Measurements from ENCODE around the gene EVX2.

The EVX2 gene

DNA sequence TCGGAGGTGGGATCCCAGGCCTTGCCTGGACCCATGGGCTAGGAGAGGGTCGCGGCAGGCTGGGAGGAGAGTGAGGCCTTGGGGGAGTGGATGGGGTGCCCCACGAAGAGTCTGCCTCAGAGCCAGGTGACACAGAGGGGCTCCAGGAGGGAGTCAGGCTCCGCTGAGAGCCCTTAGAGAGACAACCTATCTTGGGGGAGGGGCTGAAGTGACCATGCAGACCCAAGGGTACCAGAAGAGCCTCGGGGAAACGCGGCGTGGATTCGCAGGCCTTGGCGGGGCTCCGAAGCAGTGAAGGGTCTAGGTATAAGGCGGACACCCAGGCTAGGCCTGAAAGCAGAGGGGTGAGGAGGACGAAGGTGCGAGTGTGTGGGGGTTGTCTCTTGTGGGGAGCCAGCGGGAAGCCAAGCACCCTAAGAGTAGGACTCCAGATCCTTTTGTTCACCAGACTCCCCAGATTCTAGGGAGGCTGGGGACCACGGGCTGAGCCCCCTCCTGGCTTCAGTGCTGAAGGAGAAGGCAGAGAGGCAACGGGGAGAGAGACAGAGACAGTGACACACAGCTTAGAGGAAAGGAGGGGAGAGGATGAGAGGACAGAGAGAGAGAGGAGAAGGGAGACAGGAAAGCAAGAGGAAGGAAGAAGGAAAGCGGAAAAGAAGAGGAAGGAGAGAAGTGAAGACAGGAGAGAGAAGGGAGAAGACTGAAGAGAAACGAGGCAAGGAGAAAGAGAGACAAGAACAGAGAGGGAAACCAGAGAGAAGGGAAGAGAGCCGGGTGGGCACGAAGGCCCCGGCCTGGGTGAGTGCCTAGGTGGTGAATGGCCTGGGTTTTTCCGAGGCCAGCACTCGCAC lies 22.2 kb upstream of the EVX2 start:
- no peak overlapping the region for H3K4me3 ChIP-seq (ENCODE audit: low read depth, low read length)
- TF ChIP-seq, protein P1, sequence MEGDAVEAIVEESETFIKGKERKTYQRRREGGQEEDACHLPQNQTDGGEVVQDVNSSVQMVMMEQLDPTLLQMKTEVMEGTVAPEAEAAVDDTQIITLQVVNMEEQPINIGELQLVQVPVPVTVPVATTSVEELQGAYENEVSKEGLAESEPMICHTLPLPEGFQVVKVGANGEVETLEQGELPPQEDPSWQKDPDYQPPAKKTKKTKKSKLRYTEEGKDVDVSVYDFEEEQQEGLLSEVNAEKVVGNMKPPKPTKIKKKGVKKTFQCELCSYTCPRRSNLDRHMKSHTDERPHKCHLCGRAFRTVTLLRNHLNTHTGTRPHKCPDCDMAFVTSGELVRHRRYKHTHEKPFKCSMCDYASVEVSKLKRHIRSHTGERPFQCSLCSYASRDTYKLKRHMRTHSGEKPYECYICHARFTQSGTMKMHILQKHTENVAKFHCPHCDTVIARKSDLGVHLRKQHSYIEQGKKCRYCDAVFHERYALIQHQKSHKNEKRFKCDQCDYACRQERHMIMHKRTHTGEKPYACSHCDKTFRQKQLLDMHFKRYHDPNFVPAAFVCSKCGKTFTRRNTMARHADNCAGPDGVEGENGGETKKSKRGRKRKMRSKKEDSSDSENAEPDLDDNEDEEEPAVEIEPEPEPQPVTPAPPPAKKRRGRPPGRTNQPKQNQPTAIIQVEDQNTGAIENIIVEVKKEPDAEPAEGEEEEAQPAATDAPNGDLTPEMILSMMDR (IDR thresholded peaks at IDR 0.05; ENCODE audit: insufficient read depth, low read depth, low read length, missing control alignments) = no peak
- no peak for DNase-seq (ENCODE audit: low read depth)

DNA sequence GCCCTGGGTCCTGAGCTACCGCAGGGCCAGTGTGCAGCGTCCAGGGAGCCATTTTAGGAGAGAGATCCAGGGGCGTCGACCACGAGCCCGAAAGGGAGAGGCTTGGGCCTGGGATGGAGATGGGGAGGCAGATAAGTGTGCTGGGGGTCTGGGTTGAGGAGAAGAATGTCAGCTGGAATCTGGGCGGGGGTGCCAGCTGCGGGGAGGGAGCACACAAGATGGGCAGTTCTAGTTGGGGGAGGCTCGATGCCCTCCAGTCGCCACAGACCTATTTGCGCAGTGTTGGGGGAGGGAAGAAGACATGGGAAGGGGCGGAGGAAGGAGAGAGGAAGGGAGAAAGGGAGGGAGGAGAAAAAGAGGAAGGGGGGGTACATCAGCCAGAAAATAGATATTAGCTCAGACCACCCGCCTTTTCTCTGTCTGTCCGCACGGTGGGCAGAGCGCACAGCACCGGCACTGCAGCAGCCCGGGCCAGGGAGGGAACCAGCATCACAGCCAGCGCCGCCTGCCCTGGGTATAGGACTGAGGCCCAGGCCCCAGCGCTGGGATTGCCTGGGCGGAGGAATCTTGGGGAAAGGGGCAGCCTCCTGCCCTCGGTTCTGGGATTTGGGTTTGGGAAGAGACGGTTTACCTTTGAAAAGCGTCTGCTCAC lies 21.4 kb upstream of the EVX2 start:
- TF ChIP-seq, protein P1 (IDR thresholded peaks at IDR 0.05; ENCODE audit: insufficient read depth, low read depth, low read length, missing control alignments) = no peak
- H3K4me3 ChIP-seq (ENCODE audit: low read depth, low read length) = no peak overlapping the region
- no peak for DNase-seq (ENCODE audit: low read depth)

DNA sequence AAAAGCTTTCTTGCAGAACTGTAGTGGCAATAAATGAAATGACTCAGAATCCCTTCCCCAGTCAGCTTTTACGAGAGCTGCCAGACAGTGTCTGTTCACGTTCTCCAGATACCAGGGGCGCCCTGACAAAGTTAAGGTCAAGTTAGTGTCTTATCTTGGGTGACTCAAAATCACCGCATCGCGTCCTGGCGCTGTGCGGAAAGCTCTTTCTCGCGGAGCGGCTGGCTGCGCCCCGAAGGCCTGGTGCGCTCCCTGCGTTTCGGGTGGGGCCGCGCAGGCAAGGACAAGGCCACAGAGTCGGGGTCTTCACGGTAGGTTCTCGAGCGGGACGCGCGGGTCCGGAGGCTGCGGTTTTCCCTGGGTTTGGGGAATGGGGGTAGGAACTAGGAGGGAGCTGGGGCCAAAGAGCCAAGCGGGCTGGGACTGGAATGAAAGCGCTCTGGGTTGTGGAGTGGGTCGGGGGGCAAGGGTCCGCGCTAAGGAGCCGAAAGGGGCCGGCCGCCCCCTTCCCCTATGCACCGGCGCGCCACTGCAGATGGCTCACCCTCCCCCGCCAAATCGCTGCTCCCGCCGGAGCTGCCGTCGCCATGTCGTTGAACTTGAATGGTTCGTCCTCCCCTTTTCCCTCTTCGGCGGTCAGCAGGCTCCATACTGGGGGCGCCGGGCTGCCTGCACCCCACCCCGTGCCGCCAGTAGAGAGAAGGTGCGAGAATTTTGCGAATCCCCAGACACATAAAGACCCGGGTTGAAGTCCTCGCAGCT lies 20.7 kb upstream of the EVX2 start:
- no peak for DNase-seq (ENCODE audit: low read depth)
- H3K4me3 ChIP-seq (ENCODE audit: low read depth, low read length) = no peak overlapping the region
- TF ChIP-seq, protein P1 (IDR thresholded peaks at IDR 0.05; ENCODE audit: insufficient read depth, low read depth, low read length, missing control alignments) = no peak

DNA sequence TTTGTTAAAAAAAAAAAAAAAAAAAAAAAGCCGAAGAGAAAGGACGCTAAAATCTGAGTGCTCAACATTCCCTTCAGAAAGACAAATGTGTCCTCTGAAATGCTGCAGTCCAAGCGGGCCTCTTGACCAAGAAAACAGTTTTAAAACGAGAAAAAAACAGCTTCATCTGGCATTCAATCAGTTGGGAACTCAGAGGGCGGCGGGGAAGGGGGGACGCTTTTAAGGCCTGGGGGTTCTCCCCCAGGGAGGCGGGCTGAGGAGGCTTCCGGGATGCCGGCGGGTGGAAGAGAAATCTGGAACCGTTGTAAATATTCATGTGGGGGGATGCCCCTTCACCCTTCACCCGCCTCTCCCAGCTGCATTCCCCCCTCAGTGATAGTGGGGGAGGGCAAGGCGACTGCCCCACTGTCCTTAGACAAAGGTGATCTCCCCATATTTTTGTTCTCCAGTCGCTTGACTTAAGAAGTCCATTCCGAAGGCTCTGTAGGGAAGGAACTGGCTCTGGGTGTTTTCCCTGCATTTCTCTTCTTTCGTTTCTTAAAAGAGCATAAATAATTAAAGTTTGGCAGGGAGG lies 20.1 kb upstream of the EVX2 start:
- no peak overlapping the region for H3K4me3 ChIP-seq (ENCODE audit: low read depth, low read length)
- TF ChIP-seq, protein P1 (IDR thresholded peaks at IDR 0.05; ENCODE audit: insufficient read depth, low read depth, low read length, missing control alignments) = no peak
- no peak for DNase-seq (ENCODE audit: low read depth)

DNA sequence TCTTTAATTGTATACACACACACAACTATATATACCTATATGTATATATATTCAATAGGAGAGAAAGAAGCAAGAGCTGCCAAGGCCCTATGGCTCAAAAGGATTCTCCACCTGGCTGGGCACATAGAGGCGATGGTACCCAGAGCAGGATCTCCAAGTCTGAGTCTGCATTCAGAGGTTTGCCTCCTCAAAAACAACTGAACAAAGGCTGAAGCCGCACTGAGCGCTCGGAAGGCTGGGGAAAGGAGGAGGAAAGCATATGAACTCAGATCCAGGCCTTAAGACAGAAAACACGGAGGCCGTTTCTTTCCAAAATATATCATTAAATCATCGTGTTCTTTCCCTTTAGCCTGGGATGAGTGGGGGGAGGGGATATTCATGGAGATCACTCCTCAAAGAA lies 19.4 kb upstream of the EVX2 start:
- DNase-seq (ENCODE audit: low read depth) = no peak
- no peak overlapping the region for H3K4me3 ChIP-seq (ENCODE audit: low read depth, low read length)
- TF ChIP-seq, protein P1 (IDR thresholded peaks at IDR 0.05; ENCODE audit: insufficient read depth, low read depth, low read length, missing control alignments) = no peak

DNA sequence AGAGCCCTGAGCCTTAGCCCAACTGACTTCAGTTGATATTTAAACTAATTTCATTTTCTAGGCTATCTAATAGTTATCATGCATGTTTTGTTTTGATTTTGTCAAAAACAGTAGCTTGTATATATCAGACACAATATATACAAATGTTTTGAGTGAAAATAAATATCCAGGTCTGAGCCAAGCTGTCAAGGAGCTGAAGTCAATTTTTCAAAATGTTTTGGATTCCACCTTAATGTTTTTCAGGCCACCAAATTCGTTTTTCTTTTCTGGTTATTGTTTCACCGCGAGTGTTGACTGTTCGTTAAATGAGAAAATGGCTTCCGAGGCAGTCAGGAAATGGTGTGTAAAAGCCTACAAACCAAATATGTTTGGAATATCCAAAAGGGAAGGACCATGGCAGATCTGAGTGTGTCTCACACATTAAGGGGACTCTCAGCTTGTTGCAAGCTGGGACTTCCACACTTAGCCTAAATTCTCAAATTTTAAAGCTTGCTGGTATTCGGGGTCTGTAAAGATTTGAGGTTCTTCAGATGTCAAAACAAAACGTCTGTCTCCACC lies 18.6 kb upstream of the EVX2 start:
- DNase-seq (ENCODE audit: low read depth) = no peak
- H3K4me3 ChIP-seq (ENCODE audit: low read depth, low read length) = no peak overlapping the region
- TF ChIP-seq, protein P1 (IDR thresholded peaks at IDR 0.05; ENCODE audit: insufficient read depth, low read depth, low read length, missing control alignments) = no peak
